Lung microvascular endothelial cell (primary cell): Measurements from ENCODE around the gene TMEM63A. TPM values are rescaled to one million over a fixed set of nuclear protein-coding genes. Genes with fewer than 3 reads are reported as not detected.
"Not testable (repeated sequence)": the region's sequence is repeated elsewhere in the genome, so short reads cannot be mapped to it uniquely, and the experiment has no call there.

ENCODE experiments used
- DNase-seq, 2 donors: peaks; one replicate each; pipeline versions ENCODE4 v3.0.0 to v3.0.0-alpha.2; 2010; ENCODE audit warnings: low read depth in 2 of 2
- total RNA-seq: library from RNA; depleted of rRNA; stranded (reverse); fragments of >200 nt; gene quantifications from 2 replicates; pipeline ENCODE4 v1.2.1, GENCODE V29; 2014

TMEM63A gene
- 4.1 and 4.4 TPM in 2 replicates for total RNA-seq

- peak; percentile 84 to 86 for DNase-seq
Observed at GRCh38 chr1:225881959-225882693, at the start of gene TMEM63A. TMEM63A (minus strand) TSS chr1:225882380; CDS start chr1:225877580, 4,800 bp downstream.

GRCh38 chr1:225931270-225932136 is 49.3 kb upstream of the TMEM63A start:
- DNase-seq, result no peak

- DNase-seq, result no peak
Observed at GRCh38 chr1:225930566-225930965, 48.4 kb upstream of the TMEM63A start.

GRCh38 chr1:225929462-225929861 is 47.3 kb upstream of the TMEM63A start:
- DNase-seq, result not testable (repeated sequence)

- no peak for DNase-seq
Observed at GRCh38 chr1:225928186-225929175, 46.3 kb upstream of the TMEM63A start.

GRCh38 chr1:225926551-225927113 is 44.5 kb upstream of the TMEM63A start:
- no peak for DNase-seq

GRCh38 chr1:225923692-225924555 is 41.7 kb upstream of the TMEM63A start, which contains the start of gene PYCR2:
PYCR2 (minus strand) TSS chr1:225924250; CDS start chr1:225924110, 140 bp downstream.
- DNase-seq, result peak; percentile 96 to 97

GRCh38 chr1:225923381-225923691 is 41.2 kb upstream of the TMEM63A start:
- no peak for DNase-seq

- no peak for DNase-seq
Observed at GRCh38 chr1:225921734-225922709, 39.8 kb upstream of the TMEM63A start.

GRCh38 chr1:225919906-225920305 is 37.7 kb upstream of the TMEM63A start:
- DNase-seq, result peak; percentile 21 to 89

GRCh38 chr1:225918280-225918679 is 36.1 kb upstream of the TMEM63A start:
- no peak for DNase-seq

- DNase-seq, result no peak
Observed at GRCh38 chr1:225917536-225917935, 35.4 kb upstream of the TMEM63A start.

GRCh38 chr1:225917101-225917500 is 34.9 kb upstream of the TMEM63A start:
- DNase-seq, result no peak

GRCh38 chr1:225915538-225915991 is 33.4 kb upstream of the TMEM63A start:
- DNase-seq, result no peak

GRCh38 chr1:225914947-225915346 is 32.8 kb upstream of the TMEM63A start:
- DNase-seq, result no peak

- DNase-seq, result no peak
Observed at GRCh38 chr1:225914391-225914790, 32.2 kb upstream of the TMEM63A start.

- DNase-seq, result peak; percentile 54 to 65
Observed at GRCh38 chr1:225911191-225912130, 29.3 kb upstream of the TMEM63A start.

- no peak for DNase-seq
Observed at GRCh38 chr1:225909477-225909876, 27.3 kb upstream of the TMEM63A start.
